ENCODE measurements around the gene KMT5B.

Gene KMT5B

DNA sequence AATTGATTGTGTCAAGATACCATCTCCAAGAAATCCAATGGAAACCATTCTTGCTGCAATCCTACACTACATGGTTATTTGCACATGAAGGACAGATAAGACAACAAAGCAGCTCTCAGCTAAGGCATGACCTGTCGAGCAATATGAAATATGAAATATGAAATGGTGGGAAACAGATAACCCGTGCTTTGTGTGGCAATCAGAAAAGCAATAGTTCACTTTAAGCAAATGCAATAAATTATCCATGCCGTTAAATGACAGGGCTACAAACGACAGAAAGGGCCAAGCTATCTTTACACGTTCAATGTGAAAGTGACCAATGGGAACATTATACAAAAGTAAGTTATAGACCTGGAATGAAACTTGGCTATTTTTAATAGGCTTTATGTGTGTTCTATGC is 35.2 kb downstream of the KMT5B start:
- no peak for DNase-seq

DNA sequence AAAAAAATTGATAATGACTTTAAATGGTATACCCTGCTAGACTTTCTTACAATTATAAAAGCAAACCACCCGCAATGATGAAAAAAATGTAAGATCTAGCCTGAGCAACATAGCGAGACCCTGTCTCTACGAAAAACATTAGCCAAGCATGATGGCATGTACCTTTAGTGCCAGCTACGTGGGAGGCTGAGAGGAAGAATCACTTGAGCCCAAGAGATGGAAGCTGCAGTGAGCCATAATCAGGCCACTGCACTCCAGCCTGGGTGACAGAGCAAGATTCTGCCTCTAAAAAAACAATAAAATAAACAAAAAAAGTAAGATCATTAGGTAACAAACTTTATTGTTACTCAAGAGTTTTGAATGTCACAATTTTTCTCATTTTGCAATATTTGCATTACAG is 39.2 kb downstream of the KMT5B start:
- no peak for DNase-seq

DNA sequence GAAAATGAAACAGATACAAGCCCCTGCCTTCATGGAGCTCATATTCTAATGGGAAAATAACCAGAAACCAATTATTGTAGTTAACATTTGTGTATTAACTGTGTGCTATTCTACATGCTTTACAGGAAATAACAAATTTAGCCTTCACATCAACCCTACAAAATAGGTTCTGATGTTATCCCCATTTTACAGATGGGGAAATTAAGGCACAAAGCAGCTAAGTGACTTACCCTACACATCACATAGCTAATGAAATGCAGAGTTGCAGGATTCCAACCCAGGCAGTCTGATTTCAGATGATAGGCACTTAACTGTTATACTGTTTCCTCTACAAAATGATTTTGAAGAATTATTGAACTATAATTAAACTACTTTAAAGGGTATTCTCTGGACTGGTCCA is 43.7 kb downstream of the KMT5B start:
- DNase-seq = no peak

- no peak for DNase-seq
Measured at GRCh38 chr11:68168694-68169093, 44.4 kb downstream of the KMT5B start.

GRCh38 chr11:68167474-68167873 is 45.6 kb downstream of the KMT5B start:
- no peak for DNase-seq

DNA sequence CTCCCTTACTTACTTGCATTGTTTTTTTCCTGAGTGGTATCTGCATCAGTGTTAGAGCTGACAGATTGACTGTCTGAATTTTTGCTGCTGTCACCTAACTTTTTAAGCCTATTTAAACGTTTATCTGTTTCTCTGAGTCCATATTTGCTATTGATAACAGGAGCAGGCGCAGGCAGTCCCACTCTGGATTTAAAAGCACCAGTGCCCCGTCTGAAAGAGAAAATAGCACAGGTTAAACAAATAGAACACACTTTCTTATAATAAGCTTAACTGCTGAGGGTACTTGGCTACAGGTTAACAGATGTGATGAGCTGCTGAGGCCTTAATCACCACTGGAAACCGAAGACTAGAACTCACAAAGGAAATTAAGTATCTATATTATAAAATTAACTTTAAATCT is 46.1 kb downstream of the KMT5B start:
- DNase-seq = no peak

DNA sequence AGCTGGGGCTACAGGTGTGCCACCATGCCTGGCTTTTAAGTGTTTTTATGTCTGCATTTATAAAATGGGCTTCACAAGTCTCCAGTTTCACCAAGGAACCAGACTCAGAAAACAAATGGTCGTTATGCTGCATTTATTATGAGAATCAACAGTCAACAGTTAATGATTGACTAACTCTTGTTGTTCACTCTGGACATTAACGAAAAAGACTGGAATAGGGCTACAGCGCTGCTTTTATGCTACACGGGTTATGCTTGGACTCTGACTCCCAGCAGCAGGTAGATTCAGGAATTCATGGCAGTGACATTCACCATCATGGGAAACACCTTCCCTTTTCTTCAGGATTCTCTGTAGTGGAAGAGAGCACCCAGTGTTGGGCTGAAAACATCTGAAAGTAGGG is 47.5 kb downstream of the KMT5B start:
- no peak for DNase-seq

GRCh38 chr11:68164437-68164836 is 48.7 kb downstream of the KMT5B start:
- DNase-seq = no peak

GRCh38 chr11:68163691-68164090 is 49.4 kb downstream of the KMT5B start:
- no peak for DNase-seq

DNA sequence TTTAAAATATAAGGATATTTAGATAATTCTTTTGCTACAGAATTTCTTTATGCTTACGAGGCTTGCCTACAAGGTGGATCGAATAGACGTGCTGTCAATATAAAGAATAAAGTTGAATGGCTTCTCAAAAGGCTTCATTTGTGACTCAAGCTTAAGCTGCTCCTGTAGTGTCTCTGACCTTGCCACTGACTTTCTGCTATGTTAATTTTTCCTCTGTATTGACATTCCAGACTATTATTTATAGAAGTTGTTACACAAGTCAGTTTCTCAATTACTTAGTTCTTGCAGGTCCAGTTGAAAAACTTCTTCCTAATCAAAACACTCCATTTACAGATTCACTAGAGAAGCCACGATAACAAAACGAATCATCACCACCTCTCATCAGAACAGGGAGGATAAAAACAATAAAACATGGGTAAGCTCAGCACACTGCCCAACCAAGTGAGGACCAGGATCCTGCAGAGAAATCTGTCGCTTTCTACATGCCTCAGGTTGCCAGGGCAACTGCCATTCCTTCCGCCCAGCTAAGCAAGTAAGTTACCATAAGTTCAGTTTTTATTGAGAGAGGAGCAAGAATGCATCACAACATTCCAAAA is 52.9 kb downstream of the KMT5B start:
- DNase-seq = no peak

- DNase-seq = no peak
Measured at GRCh38 chr11:68159665-68160064, 53.4 kb downstream of the KMT5B start.

- no peak for DNase-seq
Measured at GRCh38 chr11:68159161-68159560, 53.9 kb downstream of the KMT5B start.

DNA sequence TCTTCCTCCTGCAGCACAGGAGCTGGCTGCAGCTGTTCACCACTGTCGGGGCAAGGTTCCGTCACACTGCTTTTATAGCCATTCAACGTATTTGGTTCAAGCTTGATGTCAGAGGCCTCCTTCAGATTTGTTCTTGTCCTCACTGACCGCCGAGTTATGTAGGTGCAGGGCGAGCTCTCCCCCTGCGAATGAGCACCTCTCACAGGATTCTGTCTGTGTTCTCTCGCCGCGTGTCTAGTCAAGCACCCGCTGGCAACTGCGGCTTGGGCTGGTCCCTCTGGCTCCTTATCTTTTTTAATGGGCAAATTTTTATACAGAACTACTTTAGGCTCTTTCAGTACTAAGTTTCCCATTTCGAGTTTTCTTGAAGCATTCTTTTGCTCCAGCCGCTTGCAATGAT is 54.5 kb downstream of the KMT5B start:
- DNase-seq = no peak

- DNase-seq = no peak
Measured at GRCh38 chr11:68153742-68154141, 59.4 kb downstream of the KMT5B start.

- no peak for DNase-seq
Measured at GRCh38 chr11:68150037-68150436, 63.1 kb downstream of the KMT5B start.

DNA sequence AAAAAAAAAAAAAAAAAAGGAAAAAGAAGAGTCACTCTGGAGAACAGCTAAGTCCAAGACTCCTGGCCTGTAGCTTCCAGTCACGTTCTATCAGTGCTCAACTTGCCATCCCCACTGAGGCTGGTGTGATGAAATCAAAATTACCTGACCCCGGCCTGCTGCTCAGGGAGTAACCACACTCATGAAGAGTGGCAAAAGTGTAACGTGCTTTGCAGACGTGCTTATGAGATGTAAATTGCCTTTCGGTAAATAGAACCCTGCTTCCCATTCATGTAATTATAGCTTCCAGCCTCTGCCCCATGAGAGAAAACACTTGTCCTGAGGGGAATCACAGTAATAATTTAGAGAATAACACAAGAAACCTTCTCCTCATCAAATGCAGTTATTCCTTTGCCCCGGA is 63.7 kb downstream of the KMT5B start:
- DNase-seq = no peak

GRCh38 chr11:68148879-68149278 is 64.2 kb downstream of the KMT5B start:
- no peak for DNase-seq

DNA sequence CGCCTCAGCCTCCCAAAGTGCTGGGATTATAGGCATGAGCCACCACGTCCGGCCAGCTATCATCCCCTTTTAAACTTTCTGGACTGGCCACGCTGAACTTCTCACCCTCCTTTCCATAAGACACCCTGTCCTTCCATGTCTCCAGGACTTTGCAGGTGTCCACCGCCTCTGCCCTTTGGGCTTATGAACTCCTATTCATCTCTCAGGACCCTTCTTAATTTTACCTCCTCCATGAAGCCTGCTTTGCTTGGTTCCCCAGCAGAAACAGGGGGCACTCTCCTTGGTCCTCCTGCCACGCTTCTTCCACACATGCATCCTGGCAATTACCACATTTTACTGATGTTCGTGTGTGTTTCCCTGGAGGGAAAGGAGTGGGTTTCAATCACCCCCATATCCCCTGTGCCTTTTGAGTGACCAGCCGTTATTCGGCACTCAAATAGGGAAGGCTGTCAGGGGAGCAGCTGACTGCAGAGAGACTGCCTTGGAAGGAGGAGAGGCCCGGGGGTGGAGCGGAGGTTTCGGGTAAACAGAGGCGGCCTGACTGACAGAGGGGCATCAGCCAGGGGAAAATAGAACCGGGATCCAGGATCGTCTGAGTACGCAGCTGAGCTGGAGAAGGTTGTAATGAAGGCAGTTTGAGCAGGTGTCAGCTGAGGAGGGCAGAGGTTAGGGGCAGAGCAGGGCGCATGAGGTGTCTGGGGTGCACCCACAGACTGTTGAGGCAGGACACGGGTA is 64.9 kb downstream of the KMT5B start:
- no peak for DNase-seq

GRCh38 chr11:68146704-68147474 is 66.2 kb downstream of the KMT5B start:
- DNase-seq = no peak

DNA sequence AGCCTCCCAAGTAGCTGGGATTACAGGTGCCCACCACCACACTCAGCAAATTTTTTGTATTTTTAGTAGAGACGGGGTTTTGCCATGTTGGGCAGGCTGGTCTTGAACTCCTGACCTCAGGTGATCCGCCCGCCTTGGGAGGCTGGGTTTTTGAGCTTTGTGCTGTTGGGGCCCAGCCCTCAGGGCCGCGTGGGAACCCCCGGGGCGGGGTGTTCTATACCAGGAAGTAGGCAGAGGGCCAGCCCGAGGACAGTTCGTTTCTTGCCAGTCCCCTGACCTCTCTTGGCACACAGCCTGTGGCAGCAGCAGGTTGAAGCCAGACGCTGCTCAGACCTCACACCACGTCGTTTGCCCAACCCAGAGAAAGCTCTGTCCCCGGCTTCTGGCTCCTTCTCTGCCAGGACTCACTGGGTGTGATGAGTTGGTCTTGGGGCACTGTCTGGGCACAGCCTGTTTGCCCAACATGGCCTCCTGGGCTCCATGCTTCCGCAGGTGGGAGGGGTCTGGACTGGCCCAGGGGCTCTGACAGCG is 67.0 kb downstream of the KMT5B start:
- DNase-seq = no peak

DNA sequence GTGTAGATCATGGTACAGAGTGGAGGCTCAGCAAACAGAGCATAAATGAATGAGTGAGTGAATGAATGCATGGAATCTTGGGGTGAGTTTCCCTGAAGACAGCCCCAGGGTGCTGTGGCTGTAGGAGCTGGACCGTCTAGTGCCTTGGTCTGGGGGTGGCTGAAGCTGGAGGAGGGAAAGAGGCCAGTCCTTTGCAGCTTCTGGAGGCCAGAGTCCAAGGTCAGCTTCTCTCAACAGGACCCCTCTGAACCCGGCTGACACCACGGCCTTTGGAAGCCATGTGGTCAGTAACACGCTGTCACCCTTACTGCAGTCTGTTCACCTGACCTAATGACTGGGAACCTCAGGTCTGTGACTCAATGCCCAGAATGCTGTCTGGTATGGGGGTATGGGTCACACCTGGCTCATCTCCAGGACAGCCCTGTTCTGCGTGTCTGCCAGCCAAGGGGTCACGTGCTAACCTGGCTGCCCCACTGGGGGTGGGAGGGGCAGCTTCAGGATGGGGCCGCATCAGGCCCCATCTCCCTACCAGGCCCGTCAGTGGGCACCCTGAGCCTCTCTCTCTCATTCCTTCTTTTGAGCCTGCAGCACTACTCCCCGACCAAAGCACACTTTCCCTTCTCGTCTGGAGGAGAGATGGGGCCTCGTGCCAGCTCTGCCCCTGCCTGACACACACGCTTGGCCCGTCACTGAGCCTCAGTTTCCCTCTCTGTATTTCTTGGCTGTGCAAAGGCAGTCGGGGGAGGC is 67.8 kb downstream of the KMT5B start:
- no peak for DNase-seq

GRCh38 chr11:68143310-68143689 is 69.8 kb downstream of the KMT5B start:
- no peak for DNase-seq

Data from activated naive CD4-positive, alpha-beta T cell (primary cell).